ENCODE measurements around the gene BIVM.

- TF ChIP-seq POLR2A (IDR thresholded peaks at IDR 0.05; ENCODE audit: low read depth, low read length) (no peak), MAFK (IDR thresholded peaks at IDR 0.05; ENCODE audit: low read depth, low read length) (no peak), RCOR1 (IDR thresholded peaks at IDR 0.05; ENCODE audit: insufficient replicate concordance, low read length) (no peak), CTCF (conservative IDR thresholded peaks at IDR 0.05; ENCODE audit: low read depth, low read length) (no peak), MAZ (IDR thresholded peaks at IDR 0.05; ENCODE audit: borderline replicate concordance, low read depth, low read length) (no peak), RFX5 (IDR thresholded peaks at IDR 0.05; ENCODE audit: low read depth, low read length) (no peak), CEBPB (IDR thresholded peaks at IDR 0.05; ENCODE audit: low read depth, low read length) (no peak), RAD21 (IDR thresholded peaks at IDR 0.05; ENCODE audit: low read length) (no peak), MXI1 (IDR thresholded peaks at IDR 0.05; ENCODE audit: borderline replicate concordance, low read depth, low read length) (no peak), SMC3 (IDR thresholded peaks at IDR 0.05; ENCODE audit: low read depth, low read length) (no peak)
- TF ChIP-seq, protein P1, sequence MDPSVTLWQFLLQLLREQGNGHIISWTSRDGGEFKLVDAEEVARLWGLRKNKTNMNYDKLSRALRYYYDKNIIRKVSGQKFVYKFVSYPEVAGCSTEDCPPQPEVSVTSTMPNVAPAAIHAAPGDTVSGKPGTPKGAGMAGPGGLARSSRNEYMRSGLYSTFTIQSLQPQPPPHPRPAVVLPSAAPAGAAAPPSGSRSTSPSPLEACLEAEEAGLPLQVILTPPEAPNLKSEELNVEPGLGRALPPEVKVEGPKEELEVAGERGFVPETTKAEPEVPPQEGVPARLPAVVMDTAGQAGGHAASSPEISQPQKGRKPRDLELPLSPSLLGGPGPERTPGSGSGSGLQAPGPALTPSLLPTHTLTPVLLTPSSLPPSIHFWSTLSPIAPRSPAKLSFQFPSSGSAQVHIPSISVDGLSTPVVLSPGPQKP (IDR thresholded peaks at IDR 0.05; ENCODE audit: borderline replicate concordance, low read depth, low read length), result no peak
- TF ChIP-seq, protein P2, sequence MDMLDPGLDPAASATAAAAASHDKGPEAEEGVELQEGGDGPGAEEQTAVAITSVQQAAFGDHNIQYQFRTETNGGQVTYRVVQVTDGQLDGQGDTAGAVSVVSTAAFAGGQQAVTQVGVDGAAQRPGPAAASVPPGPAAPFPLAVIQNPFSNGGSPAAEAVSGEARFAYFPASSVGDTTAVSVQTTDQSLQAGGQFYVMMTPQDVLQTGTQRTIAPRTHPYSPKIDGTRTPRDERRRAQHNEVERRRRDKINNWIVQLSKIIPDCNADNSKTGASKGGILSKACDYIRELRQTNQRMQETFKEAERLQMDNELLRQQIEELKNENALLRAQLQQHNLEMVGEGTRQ (IDR thresholded peaks at IDR 0.05; ENCODE audit: low read depth, low read length), result no peak
These were observed 28.5 kb upstream of the BIVM start for GRCh38 chr13:102770435-102770834.
